ENCODE results near the gene KAT14.
"Not testable (repeated sequence)": the region's sequence is repeated elsewhere in the genome, so short reads cannot be mapped to it uniquely, and the experiment has no call there.

KAT14 gene

DNA sequence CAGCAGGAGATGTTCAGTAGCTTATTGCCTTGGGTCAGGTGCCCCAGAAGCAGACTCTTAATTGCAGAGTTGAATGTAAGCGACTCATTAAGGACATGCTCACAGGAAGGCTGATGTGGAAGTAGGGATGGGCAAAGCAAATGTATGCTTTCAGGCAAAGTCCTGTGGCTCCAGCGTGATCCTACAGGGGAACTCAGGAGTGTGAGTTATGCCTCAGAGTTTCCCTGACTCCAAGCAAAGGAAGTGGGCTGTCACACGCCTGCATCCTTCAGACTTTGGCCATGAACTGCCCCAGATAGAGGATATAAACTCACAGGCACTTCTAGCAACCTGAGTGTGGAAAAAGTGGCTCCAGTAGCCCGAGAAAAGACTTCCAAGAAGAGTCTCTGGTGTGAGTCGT is 85.7 kb downstream of the KAT14 start:
- H3K9me2 ChIP-seq (replicated peaks; ENCODE audit: control insufficient read depth, low read length) = no peaks in the 10 kb centered on the region
- H3K27ac ChIP-seq (ENCODE audit: low read depth, low read length) = no peak overlapping the region
- no peaks in the 10 kb centered on the region for H4K20me1 ChIP-seq (ENCODE audit: control insufficient read depth, insufficient read depth, low read depth, low read length)
- H3K36me3 ChIP-seq (ENCODE audit: control insufficient read depth, low read length) = no peaks in the 10 kb centered on the region
- H3K79me2 ChIP-seq (ENCODE audit: control insufficient read depth, low read length) = no peaks in the 10 kb centered on the region
- no peaks in the 10 kb centered on the region for H3K27me3 ChIP-seq (ENCODE audit: control insufficient read depth, low read length)
- H3K4me1 ChIP-seq (ENCODE audit: control insufficient read depth, low read length) = no peaks in the 10 kb centered on the region
- no peaks in the 10 kb centered on the region for H3K9me3 ChIP-seq (ENCODE audit: control insufficient read depth, insufficient read depth, low read length)
- H3F3A ChIP-seq (ENCODE audit: control insufficient read depth, insufficient read depth) = no peaks in the 10 kb centered on the region
- no peak overlapping the region for H3K4me2 ChIP-seq (ENCODE audit: low read length)
- no peak for TF ChIP-seq EZH2phosphoT487 (IDR thresholded peaks at IDR 0.05; ENCODE audit: borderline replicate concordance, low read length)
- TF ChIP-seq, protein P1, sequence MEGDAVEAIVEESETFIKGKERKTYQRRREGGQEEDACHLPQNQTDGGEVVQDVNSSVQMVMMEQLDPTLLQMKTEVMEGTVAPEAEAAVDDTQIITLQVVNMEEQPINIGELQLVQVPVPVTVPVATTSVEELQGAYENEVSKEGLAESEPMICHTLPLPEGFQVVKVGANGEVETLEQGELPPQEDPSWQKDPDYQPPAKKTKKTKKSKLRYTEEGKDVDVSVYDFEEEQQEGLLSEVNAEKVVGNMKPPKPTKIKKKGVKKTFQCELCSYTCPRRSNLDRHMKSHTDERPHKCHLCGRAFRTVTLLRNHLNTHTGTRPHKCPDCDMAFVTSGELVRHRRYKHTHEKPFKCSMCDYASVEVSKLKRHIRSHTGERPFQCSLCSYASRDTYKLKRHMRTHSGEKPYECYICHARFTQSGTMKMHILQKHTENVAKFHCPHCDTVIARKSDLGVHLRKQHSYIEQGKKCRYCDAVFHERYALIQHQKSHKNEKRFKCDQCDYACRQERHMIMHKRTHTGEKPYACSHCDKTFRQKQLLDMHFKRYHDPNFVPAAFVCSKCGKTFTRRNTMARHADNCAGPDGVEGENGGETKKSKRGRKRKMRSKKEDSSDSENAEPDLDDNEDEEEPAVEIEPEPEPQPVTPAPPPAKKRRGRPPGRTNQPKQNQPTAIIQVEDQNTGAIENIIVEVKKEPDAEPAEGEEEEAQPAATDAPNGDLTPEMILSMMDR (IDR thresholded peaks at IDR 0.05; ENCODE audit: low read depth, low read length, poor library complexity, severe bottlenecking) = no peak
- H3K4me3 ChIP-seq (ENCODE audit: low read length) = no peak overlapping the region

DNA sequence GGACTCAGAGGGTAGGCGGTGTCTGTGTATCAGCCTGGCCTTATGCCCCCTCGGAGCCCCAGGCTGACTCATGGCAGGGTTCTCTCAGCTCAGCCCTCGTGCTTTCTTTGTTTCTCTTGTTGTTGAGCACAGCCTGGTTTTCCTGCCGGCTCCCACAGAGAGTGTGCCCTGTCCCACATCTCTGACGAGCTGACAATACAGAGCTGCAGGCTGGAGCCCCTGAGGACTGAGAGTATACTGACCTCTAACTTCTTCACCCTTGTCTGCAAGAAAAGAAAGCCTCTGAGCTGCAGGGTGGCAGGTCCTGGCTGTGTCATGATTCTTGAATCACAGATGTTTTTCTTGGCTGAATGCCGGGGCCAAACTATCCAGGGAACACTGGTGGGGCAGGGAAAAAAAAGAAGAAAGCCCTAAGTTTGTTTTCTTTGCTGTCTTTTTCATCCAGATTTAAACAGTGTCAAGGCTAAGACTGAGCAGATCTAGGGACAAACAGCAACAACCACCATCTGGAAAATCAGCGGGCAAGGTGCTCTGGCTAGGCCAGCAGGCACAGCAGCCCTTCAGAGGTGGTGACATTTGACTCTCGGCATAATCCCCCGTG is 87.4 kb downstream of the KAT14 start:
- no peaks in the 10 kb centered on the region for H3K9me3 ChIP-seq (ENCODE audit: control insufficient read depth, insufficient read depth, low read length)
- no peaks in the 10 kb centered on the region for H3K4me1 ChIP-seq (ENCODE audit: control insufficient read depth, low read length)
- no peaks in the 10 kb centered on the region for H3K9me2 ChIP-seq (replicated peaks; ENCODE audit: control insufficient read depth, low read length)
- no peak overlapping the region for H3K4me2 ChIP-seq (ENCODE audit: low read length)
- no peaks in the 10 kb centered on the region for H3F3A ChIP-seq (ENCODE audit: control insufficient read depth, insufficient read depth)
- H4K20me1 ChIP-seq (ENCODE audit: control insufficient read depth, insufficient read depth, low read depth, low read length) = no peaks in the 10 kb centered on the region
- no peaks in the 10 kb centered on the region for H3K79me2 ChIP-seq (ENCODE audit: control insufficient read depth, low read length)
- H3K4me3 ChIP-seq (ENCODE audit: low read length) = no peak overlapping the region
- TF ChIP-seq, protein P1 (IDR thresholded peaks at IDR 0.05; ENCODE audit: low read depth, low read length, poor library complexity, severe bottlenecking) = no peak
- no peak for TF ChIP-seq EZH2phosphoT487 (IDR thresholded peaks at IDR 0.05; ENCODE audit: borderline replicate concordance, low read length)
- no peak overlapping the region for H3K27ac ChIP-seq (ENCODE audit: low read depth, low read length)
- H3K36me3 ChIP-seq (ENCODE audit: control insufficient read depth, low read length) = no peaks in the 10 kb centered on the region
- H3K27me3 ChIP-seq (ENCODE audit: control insufficient read depth, low read length) = no peaks in the 10 kb centered on the region

- no peaks in the 10 kb centered on the region for H3K4me1 ChIP-seq (ENCODE audit: control insufficient read depth, low read length)
- no peak overlapping the region for H3K27ac ChIP-seq (ENCODE audit: low read depth, low read length)
- no peaks in the 10 kb centered on the region for H3K36me3 ChIP-seq (ENCODE audit: control insufficient read depth, low read length)
- no peaks in the 10 kb centered on the region for H4K20me1 ChIP-seq (ENCODE audit: control insufficient read depth, insufficient read depth, low read depth, low read length)
- TF ChIP-seq EZH2phosphoT487 (IDR thresholded peaks at IDR 0.05; ENCODE audit: borderline replicate concordance, low read length) = no peak
- TF ChIP-seq, protein P1 (IDR thresholded peaks at IDR 0.05; ENCODE audit: low read depth, low read length, poor library complexity, severe bottlenecking) = no peak
- no peaks in the 10 kb centered on the region for H3K9me3 ChIP-seq (ENCODE audit: control insufficient read depth, insufficient read depth, low read length)
- H3F3A ChIP-seq (ENCODE audit: control insufficient read depth, insufficient read depth) = no peaks in the 10 kb centered on the region
- no peak overlapping the region for H3K4me3 ChIP-seq (ENCODE audit: low read length)
- H3K9me2 ChIP-seq (replicated peaks; ENCODE audit: control insufficient read depth, low read length) = no peaks in the 10 kb centered on the region
- no peak overlapping the region for H3K4me2 ChIP-seq (ENCODE audit: low read length)
- no peaks in the 10 kb centered on the region for H3K79me2 ChIP-seq (ENCODE audit: control insufficient read depth, low read length)
- no peaks in the 10 kb centered on the region for H3K27me3 ChIP-seq (ENCODE audit: control insufficient read depth, low read length)
Observed at GRCh38 chr20:18225632-18226031, 88.0 kb downstream of the KAT14 start.

GRCh38 chr20:18226741-18227140 is 89.1 kb downstream of the KAT14 start:
- H3K79me2 ChIP-seq (ENCODE audit: control insufficient read depth, low read length); H4K20me1 ChIP-seq (ENCODE audit: control insufficient read depth, insufficient read depth, low read depth, low read length); H3K36me3 ChIP-seq (ENCODE audit: control insufficient read depth, low read length); H3K9me3 ChIP-seq (ENCODE audit: control insufficient read depth, insufficient read depth, low read length); H3K27ac ChIP-seq (ENCODE audit: low read depth, low read length); H3K4me2 ChIP-seq (ENCODE audit: low read length); H3K27me3 ChIP-seq (ENCODE audit: control insufficient read depth, low read length); H3K4me1 ChIP-seq (ENCODE audit: control insufficient read depth, low read length); H3K4me3 ChIP-seq (ENCODE audit: low read length); H3K9me2 ChIP-seq (replicated peaks; ENCODE audit: control insufficient read depth, low read length); H3F3A ChIP-seq (ENCODE audit: control insufficient read depth, insufficient read depth): not testable (repeated sequence)
